K562 (cell line): ENCODE results near the gene MBP. TPM values are rescaled to one million over a fixed set of nuclear protein-coding genes. Genes with fewer than 3 reads are reported as not detected.

Experiments
- ATAC-seq: fragments of 200-7000 bp; cut with Tn5 transposase; 3 replicates; pipeline ENCODE4 v1.9.1; 2020; ENCODE audit warnings: moderate library complexity
- BruUV-seq: library from RNA; stranded (reverse); fragments of 400-500 nt; replicated peaks from 2 replicates; lab custom pipeline; 2021; lab: Mats Ljungman, UMichigan
- CTCF ChIA-PET: fragments of 300-600 bp; formaldehyde crosslinking; extraction: SDS; loops from one replicate; lab custom pipeline; 2021; ENCODE audit warnings: low intra/inter-chr PET ratio; lab: Yijun Ruan, JAX
- POLR2A ChIA-PET: fragments of 300-600, 350-650 bp; sonication (Branson Sonifier 250); formaldehyde crosslinking; extraction: SDS; loops from one replicate; lab custom pipeline; 2021; ENCODE audit warnings: antibody characterized with exemption, inconsistent platforms; lab: Yijun Ruan, JAX
- DNase-seq, 4 experiments: peaks; one replicate each; pipeline versions ENCODE4 v3.0.0 to v3.0.0-alpha.2; 2011 to 2018; ENCODE audit warnings: low spot score in 3 of 4, mixed read lengths in 3 of 4; ENCODE audit errors: extremely low read depth in 1 of 4
- FAIRE-seq: peaks from 2 replicates; lab custom pipeline; 2011; peaks lifted over from hg19 to GRCh38; lab: Jason Lieb, UNC
- H2AFZ ChIP-seq: 2 replicates; pipeline ENCODE4 v1.6.0; 2011; ENCODE audit warnings: low read depth, low read length, control low read depth, inconsistent platforms
- H3K27ac ChIP-seq: fragments of 200-600 bp; 3 replicates; pipeline ENCODE4 v1.8.0; 2011; ENCODE audit warnings: low read depth, mild to moderate bottlenecking, control low read depth, inconsistent platforms, low read length, moderate library complexity, mixed read lengths; ENCODE audit errors: extremely low read depth
- H3K27me3 ChIP-seq, 2 experiments: fragments of 300-600 bp in 1 of 2; 2 replicates in 1 of 2; 3 replicates in 1 of 2; pipeline versions ENCODE4 v1.6.0 to v1.8.0; 2011; ENCODE audit warnings: inconsistent platforms in 2 of 2, low read length in 2 of 2, mild to moderate bottlenecking in 1 of 2, mixed read lengths in 1 of 2, moderate library complexity in 1 of 2; ENCODE audit not compliant: control insufficient read depth in 2 of 2, insufficient read depth in 2 of 2
- H3K36me3 ChIP-seq: fragments of 300-600 bp; 3 replicates; pipeline ENCODE4 v1.8.0; 2011; ENCODE audit warnings: mild to moderate bottlenecking, low read length, inconsistent platforms; ENCODE audit not compliant: control insufficient read depth, insufficient read depth
- H3K4me1 ChIP-seq, 2 experiments: fragments of 200-600 bp in 1 of 2; replicated peaks in 1 of 2; 2 replicates in 1 of 2; 3 replicates in 1 of 2; pipeline versions ENCODE4 v1.5.1 to v1.8.0; 2011; ENCODE audit warnings: inconsistent platforms in 2 of 2, low read length in 2 of 2, mild to moderate bottlenecking in 1 of 2, mixed read lengths in 1 of 2, moderate library complexity in 1 of 2; ENCODE audit not compliant: control insufficient read depth in 2 of 2, insufficient read depth in 2 of 2
- H3K4me2 ChIP-seq: 2 replicates; pipeline ENCODE4 v1.6.1; 2011; ENCODE audit warnings: low read length, control low read depth, inconsistent platforms, mixed read lengths; ENCODE audit not compliant: insufficient read depth
- H3K4me3 ChIP-seq: fragments of 200-600 bp; sonication (generic), shearing (Covaris generic); 2 replicates; pipeline ENCODE4 v1.5.1; 2016; ENCODE audit warnings: control low read depth, inconsistent platforms
- H3K79me2 ChIP-seq: fragments of 200-600 bp; 3 replicates; pipeline ENCODE4 v1.8.0; 2011; ENCODE audit warnings: low read length, inconsistent platforms; ENCODE audit not compliant: control insufficient read depth, insufficient read depth
- H3K9ac ChIP-seq, 2 experiments: 2 replicates each; pipeline versions ENCODE4 v1.6.0 to v1.6.1; 2011; ENCODE audit warnings: low read depth in 2 of 2, low read length in 2 of 2, control low read depth in 1 of 2, inconsistent platforms in 1 of 2, mild to moderate bottlenecking in 1 of 2, mixed read lengths in 1 of 2; ENCODE audit not compliant: insufficient read depth in 1 of 2
- H3K9me1 ChIP-seq: one replicate; pipeline ENCODE4 v1.6.0; 2011; ENCODE audit warnings: inconsistent platforms, mild to moderate bottlenecking, low read length, moderate library complexity; ENCODE audit not compliant: control insufficient read depth, insufficient read depth
- H3K9me3 ChIP-seq: replicated peaks from 2 replicates; pipeline ENCODE4 v1.5.1; 2011; ENCODE audit warnings: low read depth, low read length, inconsistent platforms; ENCODE audit not compliant: control insufficient read depth, insufficient read depth
- H4K20me1 ChIP-seq: replicated peaks from 2 replicates; pipeline ENCODE4 v1.6.1; 2011; ENCODE audit warnings: low read length, inconsistent platforms, mixed read lengths; ENCODE audit not compliant: control insufficient read depth, insufficient read depth
- ATF4 ChIP-seq: fragments of 450-650 bp; formaldehyde crosslinking; IDR thresholded peaks from 2 replicates; pipeline ENCODE4 v1.4.0; 2022; ENCODE audit warnings: mild to moderate bottlenecking, moderate library complexity
- BCOR ChIP-seq: fragments of 450-650 bp; IDR thresholded peaks from 2 replicates; pipeline ENCODE4 v1.6.1; 2016
- CLOCK ChIP-seq: fragments of 250-450 bp; sonication (Bioruptor Pico); IDR thresholded peaks from 2 replicates; pipeline ENCODE4 v1.4.0; 2020; ENCODE audit warnings: mild to moderate bottlenecking, moderate library complexity, borderline replicate concordance
- E2F3 ChIP-seq: fragments of 250-450 bp; sonication (Bioruptor Pico); IDR thresholded peaks from 2 replicates; pipeline ENCODE4 v1.4.0; 2020; ENCODE audit warnings: mild to moderate bottlenecking
- KDM5B ChIP-seq: fragments of 200-600 bp; sonication (generic); IDR thresholded peaks from 2 replicates; pipeline ENCODE4 v1.6.1; 2012; ENCODE audit warnings: low read depth, mild to moderate bottlenecking, moderate library complexity, low read length, control low read depth, inconsistent platforms; ENCODE audit not compliant: insufficient replicate concordance
- MITF ChIP-seq: IDR thresholded peaks from 2 replicates; pipeline ENCODE4 v1.6.1; 2014; ENCODE audit warnings: antibody characterized with exemption
- PML ChIP-seq: IDR thresholded peaks from 2 replicates; pipeline ENCODE4 v1.6.1; 2012; ENCODE audit warnings: low read length, inconsistent platforms
- RB1 ChIP-seq: fragments of 450-650 bp; IDR thresholded peaks from 2 replicates; pipeline ENCODE4 v1.6.1; 2017; ENCODE audit warnings: low read depth, mild to moderate bottlenecking
- RUNX1 ChIP-seq: sonication (generic); IDR thresholded peaks from 2 replicates; pipeline ENCODE4 v1.6.1; 2016; ENCODE audit warnings: antibody characterized with exemption, low read depth
- SAP30 ChIP-seq: fragments of 200-600 bp; sonication (generic); IDR thresholded peaks from 2 replicates; pipeline ENCODE4 v1.6.1; 2012; ENCODE audit warnings: borderline replicate concordance, low read depth, mild to moderate bottlenecking, moderate library complexity, low read length, control low read depth, inconsistent platforms; ENCODE audit not compliant: insufficient read depth, poor library complexity, severe bottlenecking
- TAL1 ChIP-seq: fragments of 450-650 bp; IDR thresholded peaks from 2 replicates; pipeline ENCODE4 v1.6.1; 2016; ENCODE audit warnings: mild to moderate bottlenecking
- YY1 ChIP-seq, 3 experiments: IDR thresholded peaks; 2 replicates each; pipeline ENCODE4 v1.6.1; 2011; ENCODE audit warnings: low read length in 2 of 3, mild to moderate bottlenecking in 2 of 3, moderate library complexity in 2 of 3, borderline replicate concordance in 1 of 3, control low read depth in 1 of 3, low read depth in 1 of 3; ENCODE audit not compliant: insufficient read depth in 3 of 3, insufficient replicate concordance in 2 of 3, control insufficient read depth in 1 of 3, insufficient read length in 1 of 3; ENCODE audit errors: extremely low read depth in 1 of 3
- ZFX ChIP-seq: sonication (generic); formaldehyde crosslinking; IDR thresholded peaks from 2 replicates; pipeline ENCODE4 v1.8.0; 2022; ENCODE audit warnings: mild to moderate bottlenecking, missing genetic modification reagents, moderate library complexity
- ZNF639 ChIP-seq, 2 experiments: fragments of 200-800 bp in 1 of 2; sonication (Bioruptor generic) in 1 of 2; sonication (generic) in 1 of 2; formaldehyde crosslinking in 1 of 2; IDR thresholded peaks in 1 of 2; conservative IDR thresholded peaks in 1 of 2; 2 replicates each; pipeline versions ENCODE4 v1.5.0 to v1.6.1; 2016 to 2020; ENCODE audit warnings: missing compliant biosample characterization in 1 of 2, missing genetic modification characterization in 1 of 2, missing genetic modification reagents in 1 of 2
- WGBS: fragments of 100-300 bp; shearing (Covaris generic); methylation state at CpG from one replicate; pipeline ENCODE4 v1.1.6; 2016; ENCODE audit warnings: low coverage, mixed read lengths; ENCODE audit not compliant: insufficient coverage; ENCODE audit errors: missing lambda C conversion rate; 5-methylcytosine and 5-hydroxymethylcytosine counted together
- in situ Hi-C: fragments of 300-500 bp; cut with MboI; formaldehyde crosslinking; loops from 4 replicates; pipeline ENCODE4 v1.15.0; 2018; ENCODE audit warnings: inconsistent platforms, mixed read lengths
- intact Hi-C: fragments of 100-400 bp; cut with micrococcal nuclease; formaldehyde crosslinking; loops from 2 replicates; pipeline ENCODE4 v1.14.2; 2022
- polyA plus RNA-seq, 8 experiments: library from polyadenylated mRNA; depleted of rRNA in 4 of 8; stranded (reverse) in 5 of 8; unstranded in 3 of 8; fragments of >200 nt; fragmentation: Nextera tagmentation in 2 of 8; fragmentation: Illumina TruSeq in 1 of 8; extraction: Ambion mirVana in 2 of 8; extraction: Trizol in 1 of 8; gene quantifications; 2 replicates each; pipeline versions ENCODE4 v1.2.1 to v1.2.3, GENCODE V29; 2011 to 2014; ENCODE audit warnings: inconsistent platforms in 1 of 8, missing spikeins in 1 of 8
- total RNA-seq, 7 experiments: library from RNA; depleted of rRNA in 6 of 7; stranded (reverse); fragments of >200 nt in 6 of 7; fragmentation: Illumina TruSeq in 2 of 7; extraction: Trizol in 2 of 7; gene quantifications; 2 replicates each; pipeline versions ENCODE4 v1.2.1 to v1.2.3, GENCODE V29; 2011 to 2021; ENCODE audit warnings: low replicate concordance in 1 of 7

The MBP gene
- total and polyA plus RNA-seq, 9 of the 15 experiments (the other 6 are each of a cell fraction or from before 2014, with no cell fraction given), result 0.09 TPM; not detected in 8

DNA sequence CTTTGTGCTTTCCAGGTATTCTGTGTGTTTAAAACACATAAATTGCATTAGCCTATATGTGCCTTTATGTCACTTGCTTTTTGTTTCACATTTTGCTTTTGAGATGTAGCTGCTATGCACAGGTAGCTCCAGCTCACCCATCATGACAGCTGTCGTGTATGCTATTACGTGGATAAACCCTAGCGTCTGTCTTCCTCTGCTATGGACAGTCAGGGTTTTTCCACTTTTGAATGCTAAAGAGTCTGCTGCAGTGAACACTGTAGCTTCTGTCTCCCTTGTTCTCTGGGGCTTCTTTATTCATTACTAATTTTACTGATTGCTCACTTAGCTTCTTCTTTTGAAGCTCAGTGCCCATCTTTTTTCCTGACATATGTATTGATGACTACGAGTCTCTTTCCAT, 24.7 kb upstream of the MBP start (continued):
- TF ChIP-seq YY1 (IDR thresholded peaks at IDR 0.05; ENCODE audit: borderline replicate concordance in 1 of 3, control insufficient read depth in 1 of 3, extremely low read depth in 1 of 3, insufficient read depth in 3 of 3, insufficient read length in 1 of 3, insufficient replicate concordance in 2 of 3, low read depth in 1 of 3, low read length in 2 of 3), result no peak
- no peak for TF ChIP-seq KDM5B
- TF ChIP-seq ZNF639 (CRISPR knock-in tag; conservative IDR thresholded peaks at IDR 0.05 in 1 of 2, IDR thresholded peaks at IDR 0.05 in 1 of 2), result no peak
- TF ChIP-seq E2F3 (CRISPR knock-in tag), result no peak
- TF ChIP-seq RUNX1, result no peak
- no peak for TF ChIP-seq PML

DNA sequence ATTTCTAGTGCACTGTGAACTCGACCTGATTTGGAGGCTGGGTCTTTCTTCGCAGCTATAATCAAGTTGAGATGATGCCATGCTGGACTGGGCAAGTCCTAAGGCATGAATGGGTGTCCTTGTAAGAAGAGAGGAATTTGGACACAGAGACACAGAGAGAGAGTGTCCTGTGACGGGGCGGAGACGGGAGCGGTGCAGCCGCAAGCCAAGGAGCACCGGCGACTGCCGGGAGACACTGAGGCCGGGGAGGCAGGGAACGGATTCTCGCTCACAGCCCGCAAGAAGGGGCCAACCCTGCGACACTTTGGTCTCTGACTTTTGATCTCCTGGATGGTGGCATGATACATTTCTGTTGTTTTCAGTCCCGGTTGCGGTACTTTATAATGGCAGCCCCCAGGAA, 22.4 kb upstream of the MBP start:
- no peaks in the 10 kb centered on the region for H3K4me1 ChIP-seq
- WGBS, result 1% methylated on average over 14 of the region's 17 CpGs
- peaks cover 4 to 17% of the 10 kb centered on the region in 2 experiments for H3K27me3 ChIP-seq
- no peak overlapping the region for H3K27ac ChIP-seq
- intact Hi-C loops, result no loop called here
- no peaks in the 10 kb centered on the region for H3K9me3 ChIP-seq
- H3K4me3 ChIP-seq, result no peak overlapping the region
- no peak overlapping the region for H3K4me2 ChIP-seq
- BruUV-seq, result no TSS peak
- H2AFZ ChIP-seq, result no peak overlapping the region
- no peaks in the 10 kb centered on the region for H3K79me2 ChIP-seq
- in situ Hi-C loops, result no loop called here
- no peaks in the 10 kb centered on the region for H3K9me1 ChIP-seq
- H3K9ac ChIP-seq, result no peak overlapping the region
- FAIRE-seq (no peak), ATAC-seq (no peak), DNase-seq (no peak)
- CTCF ChIA-PET, result no interaction called here
- H3K36me3 ChIP-seq, result no peaks in the 10 kb centered on the region
- POLR2A ChIA-PET, result interaction anchor here (0.6 kb wide), 1 partner anchor 58 kb away, joined by 3 read pairs; no protein-coding TSS in a partner anchor
- no peaks in the 10 kb centered on the region for H4K20me1 ChIP-seq
- TF ChIP-seq ZFX (no peak), TAL1 (no peak), SAP30 (no peak), MITF (no peak), CLOCK (no peak), RB1 (no peak), BCOR (no peak), ATF4 (CRISPR knock-in tag) (no peak)
